Measurements from ENCODE around the gene TSPAN13. TPM values are rescaled to one million over a fixed set of nuclear protein-coding genes. Genes with fewer than 3 reads are reported as not detected.

TSPAN13 gene
- total RNA-seq, 2 donors from 2014 or later = 34.9 to 51.2 TPM

GRCh38 chr7:16801579-16801978, 48.0 kb downstream of the TSPAN13 start:
- H3K9me3 Mint-ChIP-seq = no peaks in the 10 kb centered on the region
- Histone ChIP-seq H3K9me3 (ENCODE audit: control insufficient read depth, low read length) (no peaks in the 10 kb centered on the region), H3K36me3 (ENCODE audit: control insufficient read depth, insufficient read depth, low read length) (no peaks in the 10 kb centered on the region), H3K4me3 (ENCODE audit: low read length) (no peak overlapping the region), H3K9ac (ENCODE audit: extremely low read depth, low read length, poor library complexity, severe bottlenecking) (no peak overlapping the region), H3K27ac (ENCODE audit: low read depth, low read length) (no peak overlapping the region), H3K27me3 (ENCODE audit: control insufficient read depth, insufficient read depth, low read length, poor library complexity, severe bottlenecking) (no peaks in the 10 kb centered on the region), H3K4me1 (ENCODE audit: control insufficient read depth, insufficient read depth, low read length) (no peaks in the 10 kb centered on the region)
- H3K4me1 Mint-ChIP-seq = peaks cover 3% of the 10 kb centered on the region
- DNase-seq = no peak
- no peak for TF ChIP-seq CTCF (conservative IDR thresholded peaks at IDR 0.05)
- no peaks in the 10 kb centered on the region for H3K36me3 Mint-ChIP-seq (ENCODE audit: low read depth)
- no peak overlapping the region for H3K4me3 Mint-ChIP-seq
- H3K27ac Mint-ChIP-seq = no peak overlapping the region
- WGBS, 2 experiments (ENCODE audit: insufficient coverage in 1 of 2, insufficient read length in 1 of 2) = 93 to 100% methylated on average over 4 of the region's 4 CpGs
- no peaks in the 10 kb centered on the region for H3K27me3 Mint-ChIP-seq (ENCODE audit: insufficient read depth)

GRCh38 chr7:16803125-16803524, 49.6 kb downstream of the TSPAN13 start:
- H3K4me3 Mint-ChIP-seq = no peak overlapping the region
- H3K27ac Mint-ChIP-seq = no peak overlapping the region
- Histone ChIP-seq H3K9ac (ENCODE audit: extremely low read depth, low read length, poor library complexity, severe bottlenecking) (no peak overlapping the region), H3K9me3 (ENCODE audit: control insufficient read depth, low read length) (no peaks in the 10 kb centered on the region), H3K27me3 (ENCODE audit: control insufficient read depth, insufficient read depth, low read length, poor library complexity, severe bottlenecking) (no peaks in the 10 kb centered on the region), H3K4me3 (ENCODE audit: low read length) (no peak overlapping the region), H3K4me1 (ENCODE audit: control insufficient read depth, insufficient read depth, low read length) (no peaks in the 10 kb centered on the region), H3K36me3 (ENCODE audit: control insufficient read depth, insufficient read depth, low read length) (no peaks in the 10 kb centered on the region), H3K27ac (ENCODE audit: low read depth, low read length) (no peak overlapping the region)
- no peaks in the 10 kb centered on the region for H3K36me3 Mint-ChIP-seq (ENCODE audit: low read depth)
- no peak for DNase-seq
- 90 to 91% methylated on average over 4 of the region's 4 CpGs for WGBS, 2 experiments (ENCODE audit: insufficient coverage in 1 of 2, insufficient read length in 1 of 2)
- H3K4me1 Mint-ChIP-seq = peaks cover 3% of the 10 kb centered on the region
- TF ChIP-seq CTCF (conservative IDR thresholded peaks at IDR 0.05) = no peak
- H3K9me3 Mint-ChIP-seq = no peaks in the 10 kb centered on the region
- H3K27me3 Mint-ChIP-seq (ENCODE audit: insufficient read depth) = no peaks in the 10 kb centered on the region

- no peaks in the 10 kb centered on the region for H3K27me3 ChIP-seq (ENCODE audit: control insufficient read depth, insufficient read depth, low read length, poor library complexity, severe bottlenecking)
- Mint-ChIP-seq H3K27ac (no peak overlapping the region), H3K4me1 (peaks cover 3% of the 10 kb centered on the region), H3K27me3 (ENCODE audit: insufficient read depth) (no peaks in the 10 kb centered on the region), H3K36me3 (ENCODE audit: low read depth) (no peaks in the 10 kb centered on the region), H3K9me3 (no peaks in the 10 kb centered on the region), H3K4me3 (no peak overlapping the region)
- no peak overlapping the region for H3K9ac ChIP-seq (ENCODE audit: extremely low read depth, low read length, poor library complexity, severe bottlenecking)
- WGBS, 2 experiments (ENCODE audit: insufficient coverage in 1 of 2, insufficient read length in 1 of 2) = 91 to 94% methylated on average over 5 to 7 of the region's 7 CpGs
- TF ChIP-seq CTCF (conservative IDR thresholded peaks at IDR 0.05) = no peak
- no peak overlapping the region for H3K4me3 ChIP-seq (ENCODE audit: low read length)
- DNase-seq = no peak
- H3K4me1 ChIP-seq (ENCODE audit: control insufficient read depth, insufficient read depth, low read length) = no peaks in the 10 kb centered on the region
- H3K36me3 ChIP-seq (ENCODE audit: control insufficient read depth, insufficient read depth, low read length) = no peaks in the 10 kb centered on the region
- H3K9me3 ChIP-seq (ENCODE audit: control insufficient read depth, low read length) = no peaks in the 10 kb centered on the region
- no peak overlapping the region for H3K27ac ChIP-seq (ENCODE audit: low read depth, low read length)
Measured at GRCh38 chr7:16803881-16804673, 50.5 kb downstream of the TSPAN13 start.
